Panc1 (cell line): ENCODE measurements around the gene KIRREL3. TPM values are rescaled to one million over a fixed set of nuclear protein-coding genes. Genes with fewer than 3 reads are reported as not detected.

Source experiments
- ATAC-seq: fragments of 200-7000 bp; cut with Tn5 transposase; 2 replicates; pipeline ENCODE4 v1.9.1; 2020; ENCODE audit warnings: mild to moderate bottlenecking, moderate library complexity
- BruUV-seq: library from RNA; stranded (reverse); fragments of 400-500 nt; replicated peaks from 2 replicates; lab custom pipeline; 2021; lab: Mats Ljungman, UMichigan
- CTCF ChIA-PET: fragments of 300-600 bp; sonication (Branson Sonifier 250); formaldehyde crosslinking; loops from one replicate; lab custom pipeline; 2022; ENCODE audit warnings: antibody characterized with exemption; lab: Charles Lee
- POLR2A ChIA-PET: fragments of 300-600 bp; sonication (Branson Sonifier 250); formaldehyde crosslinking; loops from one replicate; lab custom pipeline; 2022; ENCODE audit warnings: antibody characterized with exemption; lab: Charles Lee
- DNase-seq: peaks from one replicate; pipeline ENCODE4 v3.0.0-alpha.2; 2010; ENCODE audit warnings: low read depth, low spot score
- H3K27ac ChIP-seq: 2 replicates; pipeline ENCODE4 v1.5.1; 2011; ENCODE audit warnings: mild to moderate bottlenecking, low read length, inconsistent platforms
- H3K27me3 ChIP-seq: fragments of 200-500 bp; sonication (Bioruptor generic); 2 replicates; pipeline ENCODE4 v1.6.0; 2014; ENCODE audit warnings: low read length, inconsistent platforms; ENCODE audit not compliant: control insufficient read depth, insufficient read depth
- H3K36me3 ChIP-seq: fragments of 200-500 bp; sonication (Bioruptor generic); 2 replicates; pipeline ENCODE4 v1.5.1; 2014; ENCODE audit warnings: inconsistent platforms, mild to moderate bottlenecking, low read length, moderate library complexity; ENCODE audit not compliant: control insufficient read depth, insufficient read depth
- H3K4me1 ChIP-seq: 2 replicates; pipeline ENCODE4 v1.5.1; 2011; ENCODE audit warnings: inconsistent platforms, mild to moderate bottlenecking, low read length, moderate library complexity; ENCODE audit not compliant: control insufficient read depth, insufficient read depth
- H3K4me3 ChIP-seq, 2 experiments: 2 replicates each; pipeline ENCODE4 v1.5.1; 2011 to 2012; ENCODE audit warnings: low read depth in 2 of 2, low read length in 2 of 2, mild to moderate bottlenecking in 2 of 2, inconsistent platforms in 1 of 2, moderate library complexity in 1 of 2
- H3K9me3 ChIP-seq: fragments of 200-500 bp; sonication (Bioruptor generic); 2 replicates; pipeline ENCODE4 v1.5.1; 2014; ENCODE audit warnings: low read depth, mild to moderate bottlenecking, inconsistent platforms, low read length, moderate library complexity; ENCODE audit not compliant: control insufficient read depth, insufficient read depth
- CTCF ChIP-seq: fragments of 450-650 bp; IDR thresholded peaks from 2 replicates; pipeline ENCODE4 v1.5.1; 2017; ENCODE audit warnings: mild to moderate bottlenecking
- POLR2AphosphoS5 ChIP-seq: IDR thresholded peaks from 2 replicates; pipeline ENCODE4 v1.6.1; 2012; ENCODE audit warnings: mild to moderate bottlenecking, low read depth, low read length, moderate library complexity
- SIN3A ChIP-seq: IDR thresholded peaks from 2 replicates; pipeline ENCODE4 v1.6.1; 2012; ENCODE audit warnings: low read depth, mild to moderate bottlenecking, low read length, moderate library complexity, borderline replicate concordance; ENCODE audit not compliant: insufficient read depth
- TCF7L2 ChIP-seq: IDR thresholded peaks from 2 replicates; pipeline ENCODE4 v1.6.1; 2011; ENCODE audit warnings: mild to moderate bottlenecking, low read depth, low read length, inconsistent platforms
- in situ Hi-C: cut with HindIII; loops from 2 replicates; pipeline ENCODE4 v1.10.0; 2016; ENCODE audit warnings: low sequenced_read_pairs, low pct_unique_long_range_greater_than_20kb
- intact Hi-C: fragments of 100-400 bp; cut with micrococcal nuclease; formaldehyde crosslinking; loops from one replicate; pipeline ENCODE4 v1.10.0; 2022; ENCODE audit not compliant: unreplicated experiment
- total RNA-seq: library from RNA; stranded (reverse); gene quantifications from one replicate; pipeline ENCODE4 v1.2.1, GENCODE V29; 2021; ENCODE audit not compliant: unreplicated experiment
- TF ChIP-seq, protein P1 (sequence below), 2 experiments: IDR thresholded peaks; 2 replicates each; pipeline ENCODE4 v1.6.1; 2011 to 2012; ENCODE audit warnings: low read depth in 2 of 2, control low read depth in 1 of 2, low read length in 1 of 2, mild to moderate bottlenecking in 1 of 2, moderate library complexity in 1 of 2; ENCODE audit not compliant: insufficient read depth in 1 of 2

Gene KIRREL3
- total RNA-seq, 1 experiment from 2014 or later, result 0.36 TPM

DNA sequence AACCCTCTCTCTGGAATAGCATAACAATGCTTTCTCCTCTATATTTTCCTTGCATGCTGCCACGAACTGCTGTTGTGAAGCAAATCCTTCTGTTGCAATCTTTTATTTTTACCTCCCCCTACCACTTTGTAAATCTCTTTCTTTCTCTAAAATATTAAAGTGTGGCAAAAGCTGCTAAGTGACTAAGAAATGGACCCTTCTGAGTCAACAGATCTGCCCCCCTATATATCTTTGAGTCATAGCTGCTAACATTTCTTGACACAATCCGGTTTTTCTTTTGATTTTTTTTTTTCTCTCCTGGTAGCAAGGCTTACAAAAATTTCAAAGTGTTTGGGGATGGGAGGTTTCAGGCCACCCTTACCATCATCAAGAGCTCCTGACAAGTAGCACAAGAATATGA lies 39.0 kb upstream of the KIRREL3 start:
- Histone ChIP-seq H3K36me3 (no peaks in the 10 kb centered on the region), H3K27me3 (peaks cover 15% of the 10 kb centered on the region; the same call in 1 of the 2 replicates), H3K27ac (no peak overlapping the region), H3K4me3 (no peak overlapping the region), H3K9me3 (no peaks in the 10 kb centered on the region), H3K4me1 (no peaks in the 10 kb centered on the region)
- ATAC-seq (no peak), DNase-seq (no peak)
- no TSS peak for BruUV-seq
- in situ Hi-C loops (no loop called here), intact Hi-C loops (no loop called here)
- POLR2A ChIA-PET, result no interaction called here
- CTCF ChIA-PET, result no interaction called here
- TF ChIP-seq POLR2AphosphoS5, result no peak
- no peak for TF ChIP-seq CTCF
- TF ChIP-seq TCF7L2, result no peak
- TF ChIP-seq, protein P1, sequence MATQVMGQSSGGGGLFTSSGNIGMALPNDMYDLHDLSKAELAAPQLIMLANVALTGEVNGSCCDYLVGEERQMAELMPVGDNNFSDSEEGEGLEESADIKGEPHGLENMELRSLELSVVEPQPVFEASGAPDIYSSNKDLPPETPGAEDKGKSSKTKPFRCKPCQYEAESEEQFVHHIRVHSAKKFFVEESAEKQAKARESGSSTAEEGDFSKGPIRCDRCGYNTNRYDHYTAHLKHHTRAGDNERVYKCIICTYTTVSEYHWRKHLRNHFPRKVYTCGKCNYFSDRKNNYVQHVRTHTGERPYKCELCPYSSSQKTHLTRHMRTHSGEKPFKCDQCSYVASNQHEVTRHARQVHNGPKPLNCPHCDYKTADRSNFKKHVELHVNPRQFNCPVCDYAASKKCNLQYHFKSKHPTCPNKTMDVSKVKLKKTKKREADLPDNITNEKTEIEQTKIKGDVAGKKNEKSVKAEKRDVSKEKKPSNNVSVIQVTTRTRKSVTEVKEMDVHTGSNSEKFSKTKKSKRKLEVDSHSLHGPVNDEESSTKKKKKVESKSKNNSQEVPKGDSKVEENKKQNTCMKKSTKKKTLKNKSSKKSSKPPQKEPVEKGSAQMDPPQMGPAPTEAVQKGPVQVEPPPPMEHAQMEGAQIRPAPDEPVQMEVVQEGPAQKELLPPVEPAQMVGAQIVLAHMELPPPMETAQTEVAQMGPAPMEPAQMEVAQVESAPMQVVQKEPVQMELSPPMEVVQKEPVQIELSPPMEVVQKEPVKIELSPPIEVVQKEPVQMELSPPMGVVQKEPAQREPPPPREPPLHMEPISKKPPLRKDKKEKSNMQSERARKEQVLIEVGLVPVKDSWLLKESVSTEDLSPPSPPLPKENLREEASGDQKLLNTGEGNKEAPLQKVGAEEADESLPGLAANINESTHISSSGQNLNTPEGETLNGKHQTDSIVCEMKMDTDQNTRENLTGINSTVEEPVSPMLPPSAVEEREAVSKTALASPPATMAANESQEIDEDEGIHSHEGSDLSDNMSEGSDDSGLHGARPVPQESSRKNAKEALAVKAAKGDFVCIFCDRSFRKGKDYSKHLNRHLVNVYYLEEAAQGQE (IDR thresholded peaks at IDR 0.05; ENCODE audit: insufficient read depth in 1 of 2, low read depth in 2 of 2, low read length in 1 of 2), result no peak
- no peak for TF ChIP-seq SIN3A

- Histone ChIP-seq H3K4me3 (no peak overlapping the region), H3K9me3 (no peaks in the 10 kb centered on the region), H3K4me1 (no peaks in the 10 kb centered on the region), H3K27me3 (peaks cover 11% of the 10 kb centered on the region; the same call in 1 of the 2 replicates), H3K36me3 (no peaks in the 10 kb centered on the region), H3K27ac (no peak overlapping the region)
- TF ChIP-seq POLR2AphosphoS5 (no peak), SIN3A (no peak), TCF7L2 (no peak), CTCF (no peak)
- TF ChIP-seq, protein P1 (IDR thresholded peaks at IDR 0.05; ENCODE audit: insufficient read depth in 1 of 2, low read depth in 2 of 2, low read length in 1 of 2), result no peak
- DNase-seq (no peak), ATAC-seq (no peak)
- CTCF ChIA-PET, result no interaction called here
- POLR2A ChIA-PET, result no interaction called here
- intact Hi-C loops, result no loop called here
- no TSS peak for BruUV-seq
- in situ Hi-C loops, result no loop called here
These were observed 37.0 kb upstream of the KIRREL3 start for GRCh38 chr11:127037596-127037995.
